ENCODE results near the gene ACER3.

DNA sequence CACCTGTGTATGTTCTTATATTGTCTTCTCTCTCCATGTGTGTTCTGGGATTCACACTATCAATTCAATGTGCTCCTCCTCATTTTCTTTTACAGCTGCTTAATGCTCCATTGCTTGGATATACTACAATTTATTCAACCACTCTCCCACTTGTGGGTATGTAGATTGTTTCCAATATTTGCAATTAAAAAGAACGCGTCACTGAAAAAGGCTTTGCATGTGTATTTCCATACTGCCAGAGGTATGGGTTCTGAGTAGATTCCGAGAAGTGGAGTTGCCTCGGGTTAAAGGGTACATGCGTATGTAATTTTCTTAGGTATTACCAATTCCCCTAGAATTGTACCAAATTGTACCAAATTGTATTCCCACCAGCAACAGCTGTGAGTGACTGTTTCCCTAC is 199.1 kb downstream of the ACER3 start:
- TF ChIP-seq, protein P1, sequence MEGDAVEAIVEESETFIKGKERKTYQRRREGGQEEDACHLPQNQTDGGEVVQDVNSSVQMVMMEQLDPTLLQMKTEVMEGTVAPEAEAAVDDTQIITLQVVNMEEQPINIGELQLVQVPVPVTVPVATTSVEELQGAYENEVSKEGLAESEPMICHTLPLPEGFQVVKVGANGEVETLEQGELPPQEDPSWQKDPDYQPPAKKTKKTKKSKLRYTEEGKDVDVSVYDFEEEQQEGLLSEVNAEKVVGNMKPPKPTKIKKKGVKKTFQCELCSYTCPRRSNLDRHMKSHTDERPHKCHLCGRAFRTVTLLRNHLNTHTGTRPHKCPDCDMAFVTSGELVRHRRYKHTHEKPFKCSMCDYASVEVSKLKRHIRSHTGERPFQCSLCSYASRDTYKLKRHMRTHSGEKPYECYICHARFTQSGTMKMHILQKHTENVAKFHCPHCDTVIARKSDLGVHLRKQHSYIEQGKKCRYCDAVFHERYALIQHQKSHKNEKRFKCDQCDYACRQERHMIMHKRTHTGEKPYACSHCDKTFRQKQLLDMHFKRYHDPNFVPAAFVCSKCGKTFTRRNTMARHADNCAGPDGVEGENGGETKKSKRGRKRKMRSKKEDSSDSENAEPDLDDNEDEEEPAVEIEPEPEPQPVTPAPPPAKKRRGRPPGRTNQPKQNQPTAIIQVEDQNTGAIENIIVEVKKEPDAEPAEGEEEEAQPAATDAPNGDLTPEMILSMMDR (IDR thresholded peaks at IDR 0.05; ENCODE audit: insufficient read depth, low read length), result no peak
- no peak for TF ChIP-seq GABPA (IDR thresholded peaks at IDR 0.05; ENCODE audit: low read depth)
- TF ChIP-seq POLR2AphosphoS5 (IDR thresholded peaks at IDR 0.05; ENCODE audit: low read depth), result no peak
- TF ChIP-seq, protein P2, sequence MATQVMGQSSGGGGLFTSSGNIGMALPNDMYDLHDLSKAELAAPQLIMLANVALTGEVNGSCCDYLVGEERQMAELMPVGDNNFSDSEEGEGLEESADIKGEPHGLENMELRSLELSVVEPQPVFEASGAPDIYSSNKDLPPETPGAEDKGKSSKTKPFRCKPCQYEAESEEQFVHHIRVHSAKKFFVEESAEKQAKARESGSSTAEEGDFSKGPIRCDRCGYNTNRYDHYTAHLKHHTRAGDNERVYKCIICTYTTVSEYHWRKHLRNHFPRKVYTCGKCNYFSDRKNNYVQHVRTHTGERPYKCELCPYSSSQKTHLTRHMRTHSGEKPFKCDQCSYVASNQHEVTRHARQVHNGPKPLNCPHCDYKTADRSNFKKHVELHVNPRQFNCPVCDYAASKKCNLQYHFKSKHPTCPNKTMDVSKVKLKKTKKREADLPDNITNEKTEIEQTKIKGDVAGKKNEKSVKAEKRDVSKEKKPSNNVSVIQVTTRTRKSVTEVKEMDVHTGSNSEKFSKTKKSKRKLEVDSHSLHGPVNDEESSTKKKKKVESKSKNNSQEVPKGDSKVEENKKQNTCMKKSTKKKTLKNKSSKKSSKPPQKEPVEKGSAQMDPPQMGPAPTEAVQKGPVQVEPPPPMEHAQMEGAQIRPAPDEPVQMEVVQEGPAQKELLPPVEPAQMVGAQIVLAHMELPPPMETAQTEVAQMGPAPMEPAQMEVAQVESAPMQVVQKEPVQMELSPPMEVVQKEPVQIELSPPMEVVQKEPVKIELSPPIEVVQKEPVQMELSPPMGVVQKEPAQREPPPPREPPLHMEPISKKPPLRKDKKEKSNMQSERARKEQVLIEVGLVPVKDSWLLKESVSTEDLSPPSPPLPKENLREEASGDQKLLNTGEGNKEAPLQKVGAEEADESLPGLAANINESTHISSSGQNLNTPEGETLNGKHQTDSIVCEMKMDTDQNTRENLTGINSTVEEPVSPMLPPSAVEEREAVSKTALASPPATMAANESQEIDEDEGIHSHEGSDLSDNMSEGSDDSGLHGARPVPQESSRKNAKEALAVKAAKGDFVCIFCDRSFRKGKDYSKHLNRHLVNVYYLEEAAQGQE (IDR thresholded peaks at IDR 0.05; ENCODE audit: insufficient replicate concordance, low read depth), result no peak
- no peak for TF ChIP-seq SPI1 (IDR thresholded peaks at IDR 0.05; ENCODE audit: borderline replicate concordance, low read depth)

Measured in HL-60 (cell line).